SK-N-SH (cell line): ENCODE data around the gene IRF2BP2. TPM values are rescaled to one million over a fixed set of nuclear protein-coding genes. Genes with fewer than 3 reads are reported as not detected.

Source experiments
- CTCF ChIA-PET: fragments of 300-600, 350-600 bp; formaldehyde crosslinking; extraction: SDS; loops from one replicate; lab custom pipeline; 2021; lab: Yijun Ruan, JAX
- POLR2A ChIA-PET: fragments of 350-600 bp; sonication (Branson Sonifier 250); formaldehyde crosslinking; extraction: SDS; loops from one replicate; lab custom pipeline; 2020; ENCODE audit warnings: antibody characterized with exemption, inconsistent platforms; lab: Yijun Ruan, JAX
- DNase-seq: peaks from one replicate; pipeline ENCODE4 v3.0.0; 2012
- H2AFZ ChIP-seq: fragments of 200-600 bp; sonication (generic); 2 replicates; pipeline ENCODE4 v1.8.1; 2016; ENCODE audit warnings: antibody characterized with exemption, mild to moderate bottlenecking, low read depth
- H3F3A ChIP-seq: fragments of 200-600 bp; sonication (generic); replicated peaks from 2 replicates; pipeline ENCODE3; 2016; ENCODE audit warnings: antibody characterized with exemption, mild to moderate bottlenecking; ENCODE audit not compliant: insufficient read depth
- H3K27ac ChIP-seq, 2 experiments: fragments of 200-500 bp in 1 of 2; fragments of 200-600 bp in 1 of 2; sonication (Bioruptor generic) in 1 of 2; sonication (generic), shearing (Covaris generic) in 1 of 2; 2 replicates each; pipeline versions ENCODE4 v1.5.1 to v1.6.1; 2014 to 2016; ENCODE audit warnings: low read depth in 2 of 2, inconsistent platforms in 1 of 2, low read length in 1 of 2, mild to moderate bottlenecking in 1 of 2, mixed read lengths in 1 of 2
- H3K27me3 ChIP-seq: fragments of 200-600 bp; sonication (generic), shearing (Covaris generic); 2 replicates; pipeline ENCODE4 v1.6.1; 2016; ENCODE audit warnings: mixed run types; ENCODE audit not compliant: insufficient read depth
- H3K36me3 ChIP-seq, 2 experiments: fragments of 200-500 bp in 1 of 2; fragments of 200-600 bp in 1 of 2; sonication (Bioruptor generic) in 1 of 2; sonication (generic) in 1 of 2; replicated peaks in 1 of 2; 2 replicates each; pipeline versions ENCODE3 to v1.5.1; 2014 to 2016; ENCODE audit warnings: low read length in 1 of 2, mild to moderate bottlenecking in 1 of 2; ENCODE audit not compliant: insufficient read depth in 2 of 2, control insufficient read depth in 1 of 2
- H3K4me1 ChIP-seq, 2 experiments: fragments of 200-500 bp in 1 of 2; fragments of 200-600 bp in 1 of 2; sonication (Bioruptor generic) in 1 of 2; sonication (generic), shearing (Covaris generic) in 1 of 2; 2 replicates each; pipeline versions ENCODE4 v1.5.1 to v1.6.1; 2014 to 2016; ENCODE audit warnings: low read depth in 1 of 2, low read length in 1 of 2, mixed run types in 1 of 2; ENCODE audit not compliant: insufficient read depth in 2 of 2, control insufficient read depth in 1 of 2
- H3K4me2 ChIP-seq: fragments of 200-600 bp; sonication (generic), shearing (Covaris generic); 2 replicates; pipeline ENCODE4 v1.6.1; 2017; ENCODE audit warnings: mixed run types
- H3K4me3 ChIP-seq, 2 experiments: fragments of 200-500 bp in 1 of 2; fragments of 200-600 bp in 1 of 2; sonication (Bioruptor generic) in 1 of 2; sonication (generic), shearing (Covaris generic) in 1 of 2; 2 replicates each; pipeline versions ENCODE4 v1.5.1 to v1.8.1; 2014 to 2016; ENCODE audit warnings: low read depth in 2 of 2, inconsistent platforms in 1 of 2, low read length in 1 of 2, mild to moderate bottlenecking in 1 of 2, mixed read lengths in 1 of 2, moderate library complexity in 1 of 2
- H3K79me2 ChIP-seq: fragments of 200-600 bp; sonication (generic); 2 replicates; pipeline ENCODE4 v1.8.1; 2017; ENCODE audit warnings: mild to moderate bottlenecking; ENCODE audit not compliant: insufficient read depth
- H3K9ac ChIP-seq: fragments of 200-600 bp; sonication (generic); 2 replicates; pipeline ENCODE4 v1.6.1; 2017; ENCODE audit warnings: mixed run types
- H3K9me2 ChIP-seq: fragments of 200-600 bp; sonication (generic); 2 replicates; pipeline ENCODE4 v1.6.1; 2017; ENCODE audit warnings: mixed run types
- H3K9me3 ChIP-seq: fragments of 200-600 bp; sonication (generic); 2 replicates; pipeline ENCODE4 v1.6.1; 2017; ENCODE audit warnings: mixed run types, mild to moderate bottlenecking, moderate library complexity
- H4K20me1 ChIP-seq: fragments of 200-600 bp; sonication (generic); 2 replicates; pipeline ENCODE4 v1.6.1; 2017; ENCODE audit warnings: mild to moderate bottlenecking, mixed run types; ENCODE audit not compliant: insufficient read depth
- CTCF ChIP-seq: fragments of 200-600 bp; sonication (generic); IDR thresholded peaks from 2 replicates; pipeline ENCODE4 v1.6.1; 2017; ENCODE audit warnings: antibody characterized with exemption, mild to moderate bottlenecking, moderate library complexity
- EP300 ChIP-seq, 2 experiments: IDR thresholded peaks; 2 replicates each; pipeline versions ENCODE4 v1.4.0 to v1.6.1; 2012; ENCODE audit warnings: borderline replicate concordance in 1 of 2, low read depth in 1 of 2, low read length in 1 of 2
- MAX ChIP-seq: IDR thresholded peaks from 2 replicates; pipeline ENCODE4 v1.4.0; 2012; ENCODE audit warnings: low read depth
- NFIC ChIP-seq: IDR thresholded peaks from 2 replicates; pipeline ENCODE4 v1.4.0; 2012; ENCODE audit warnings: borderline replicate concordance
- POLR2AphosphoS5 ChIP-seq: IDR thresholded peaks from 2 replicates; pipeline ENCODE4 v1.6.1; 2012; ENCODE audit warnings: low read depth, low read length
- RAD21 ChIP-seq: IDR thresholded peaks from 2 replicates; pipeline ENCODE4 v1.6.1; 2012; ENCODE audit warnings: mild to moderate bottlenecking, low read length
- TEAD4 ChIP-seq: IDR thresholded peaks from 2 replicates; pipeline ENCODE4 v1.4.0; 2012; ENCODE audit warnings: mild to moderate bottlenecking, borderline replicate concordance; ENCODE audit not compliant: insufficient read depth
- YY1 ChIP-seq: IDR thresholded peaks from 2 replicates; pipeline ENCODE4 v1.4.0; 2012; ENCODE audit warnings: low read depth, mild to moderate bottlenecking
- WGBS: methylation state at CpG from one replicate; pipeline ENCODE4 v1.1.6; 2017; ENCODE audit warnings: low lambda C conversion rate; 5-methylcytosine and 5-hydroxymethylcytosine counted together
- polyA plus RNA-seq, 3 experiments: library from polyadenylated mRNA; depleted of rRNA; stranded (reverse); fragments of >200 nt; gene quantifications; 2 replicates each; pipeline ENCODE4 v1.2.3, GENCODE V29; 2012

IRF2BP2 gene
- polyA plus RNA-seq, 1 of the 3 experiments (the other 2 are of a cell fraction), result 73.9 TPM

GRCh38 chr1:234617986-234618736, 8.2 kb upstream of the IRF2BP2 start:
- POLR2A ChIA-PET, result no interaction called here
- Histone ChIP-seq H3K36me3 (no peaks in the 10 kb centered on the region), H2AFZ (peak overlapping the region; percentile 44), H3K4me2 (no peak overlapping the region), H3K4me3 (no peak overlapping the region), H3K9me3 (no peaks in the 10 kb centered on the region), H4K20me1 (no peaks in the 10 kb centered on the region), H3K79me2 (no peaks in the 10 kb centered on the region), H3K9ac (peak overlapping the region; percentile 37), H3K9me2 (no peaks in the 10 kb centered on the region), H3K4me1 (peaks cover 43 to 47% of the 10 kb centered on the region in 2 experiments), H3K27me3 (no peaks in the 10 kb centered on the region), H3F3A (peaks cover 43% of the 10 kb centered on the region), H3K27ac (peak overlapping the region; percentile 84 to 95)
- TF ChIP-seq NFIC, result 0 out of 2 replicates have a peak, but pooled peaks have one; percentile 15
- peak in 1 of 2 experiments; percentile 7; a peak in 1 of 4 replicates for TF ChIP-seq EP300 (IDR thresholded peaks at IDR 0.05; ENCODE audit: borderline replicate concordance in 1 of 2, low read depth in 1 of 2, low read length in 1 of 2)
- TF ChIP-seq YY1, result no peak
- peak; percentile 24; the same call in 1 of the 2 replicates for TF ChIP-seq TEAD4
- peak; percentile 41; the same call in 1 of the 2 replicates for TF ChIP-seq MAX
- 71% methylated on average over 7 of the region's 7 CpGs for WGBS
- no peak for DNase-seq
- CTCF ChIA-PET, result interaction anchor here (0.7 to 1.0 kb wide), 2 partner anchors 11 to 119 kb away, joined by 3 read pairs; no protein-coding TSS in a partner anchor

- H3K4me3 ChIP-seq, result no peak overlapping the region
- POLR2A ChIA-PET, result no interaction called here
- H3K9me3 ChIP-seq, result no peaks in the 10 kb centered on the region
- no peak for DNase-seq
- H2AFZ ChIP-seq, result no peak overlapping the region
- no peaks in the 10 kb centered on the region for H3K27me3 ChIP-seq
- peaks cover 46% of the 10 kb centered on the region for H3F3A ChIP-seq
- H3K36me3 ChIP-seq, result no peaks in the 10 kb centered on the region
- H3K9ac ChIP-seq, result no peak overlapping the region
- H4K20me1 ChIP-seq, result no peaks in the 10 kb centered on the region
- no peak overlapping the region for H3K4me2 ChIP-seq
- H3K79me2 ChIP-seq, result no peaks in the 10 kb centered on the region
- peak; percentile 22 for TF ChIP-seq RAD21
- no peak for TF ChIP-seq POLR2AphosphoS5
- peak; percentile 47 for TF ChIP-seq CTCF
- TF ChIP-seq, all 33 proteins: peak for 2
- peaks cover 50% of the 10 kb centered on the region in 2 experiments for H3K4me1 ChIP-seq
- CTCF ChIA-PET, result interaction anchor here (0.6 to 1.8 kb wide), 7 partner anchors 12 to 466 kb away, joined by 3 to 6 read pairs (median 4); no protein-coding TSS in a partner anchor
- H3K9me2 ChIP-seq, result no peaks in the 10 kb centered on the region
- peak overlapping the region; percentile 84 to 95 for H3K27ac ChIP-seq
- whole genome bisulfite sequencing, result 94% methylated on average over 14 of the region's 14 CpGs
These were observed 7.4 kb upstream of the IRF2BP2 start for GRCh38 chr1:234617131-234617985.
